Measurements from ENCODE around the gene WDCP.

DNA sequence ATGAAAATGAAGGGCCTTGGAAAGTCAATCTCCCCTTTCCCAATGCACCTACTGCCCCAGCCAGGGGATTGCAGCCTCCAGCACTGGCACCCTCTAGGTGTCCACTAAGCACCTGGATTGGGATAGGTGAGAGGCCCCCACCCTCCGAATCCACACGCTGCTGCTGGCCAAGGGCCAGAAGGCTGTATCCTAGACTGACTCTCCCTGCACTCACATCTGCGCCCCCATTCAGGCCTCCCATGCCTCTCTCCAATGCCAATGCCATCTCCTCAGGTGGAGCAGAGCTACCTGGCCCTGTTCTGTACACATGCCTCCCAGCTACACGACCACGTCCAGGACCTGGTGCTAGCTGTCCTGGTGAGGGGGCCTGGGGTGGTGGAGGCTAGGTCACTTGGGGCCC, 27.5 kb downstream of the WDCP start:
- TF ChIP-seq, protein P1, sequence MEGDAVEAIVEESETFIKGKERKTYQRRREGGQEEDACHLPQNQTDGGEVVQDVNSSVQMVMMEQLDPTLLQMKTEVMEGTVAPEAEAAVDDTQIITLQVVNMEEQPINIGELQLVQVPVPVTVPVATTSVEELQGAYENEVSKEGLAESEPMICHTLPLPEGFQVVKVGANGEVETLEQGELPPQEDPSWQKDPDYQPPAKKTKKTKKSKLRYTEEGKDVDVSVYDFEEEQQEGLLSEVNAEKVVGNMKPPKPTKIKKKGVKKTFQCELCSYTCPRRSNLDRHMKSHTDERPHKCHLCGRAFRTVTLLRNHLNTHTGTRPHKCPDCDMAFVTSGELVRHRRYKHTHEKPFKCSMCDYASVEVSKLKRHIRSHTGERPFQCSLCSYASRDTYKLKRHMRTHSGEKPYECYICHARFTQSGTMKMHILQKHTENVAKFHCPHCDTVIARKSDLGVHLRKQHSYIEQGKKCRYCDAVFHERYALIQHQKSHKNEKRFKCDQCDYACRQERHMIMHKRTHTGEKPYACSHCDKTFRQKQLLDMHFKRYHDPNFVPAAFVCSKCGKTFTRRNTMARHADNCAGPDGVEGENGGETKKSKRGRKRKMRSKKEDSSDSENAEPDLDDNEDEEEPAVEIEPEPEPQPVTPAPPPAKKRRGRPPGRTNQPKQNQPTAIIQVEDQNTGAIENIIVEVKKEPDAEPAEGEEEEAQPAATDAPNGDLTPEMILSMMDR (IDR thresholded peaks at IDR 0.05; ENCODE audit: poor library complexity, severe bottlenecking): no peak
- TF ChIP-seq RAD21 (conservative IDR thresholded peaks at IDR 0.05) (no peak), EZH2 (IDR thresholded peaks at IDR 0.05; ENCODE audit: borderline replicate concordance, insufficient read depth, low read length, poor library complexity, severe bottlenecking) (no peak), POLR2AphosphoS5 (IDR thresholded peaks at IDR 0.05) (no peak), EP300 (conservative IDR thresholded peaks at IDR 0.05; ENCODE audit: poor library complexity, severe bottlenecking) (no peak), TAF1 (IDR thresholded peaks at IDR 0.05; ENCODE audit: low read depth) (no peak)
- TF ChIP-seq, protein P2, sequence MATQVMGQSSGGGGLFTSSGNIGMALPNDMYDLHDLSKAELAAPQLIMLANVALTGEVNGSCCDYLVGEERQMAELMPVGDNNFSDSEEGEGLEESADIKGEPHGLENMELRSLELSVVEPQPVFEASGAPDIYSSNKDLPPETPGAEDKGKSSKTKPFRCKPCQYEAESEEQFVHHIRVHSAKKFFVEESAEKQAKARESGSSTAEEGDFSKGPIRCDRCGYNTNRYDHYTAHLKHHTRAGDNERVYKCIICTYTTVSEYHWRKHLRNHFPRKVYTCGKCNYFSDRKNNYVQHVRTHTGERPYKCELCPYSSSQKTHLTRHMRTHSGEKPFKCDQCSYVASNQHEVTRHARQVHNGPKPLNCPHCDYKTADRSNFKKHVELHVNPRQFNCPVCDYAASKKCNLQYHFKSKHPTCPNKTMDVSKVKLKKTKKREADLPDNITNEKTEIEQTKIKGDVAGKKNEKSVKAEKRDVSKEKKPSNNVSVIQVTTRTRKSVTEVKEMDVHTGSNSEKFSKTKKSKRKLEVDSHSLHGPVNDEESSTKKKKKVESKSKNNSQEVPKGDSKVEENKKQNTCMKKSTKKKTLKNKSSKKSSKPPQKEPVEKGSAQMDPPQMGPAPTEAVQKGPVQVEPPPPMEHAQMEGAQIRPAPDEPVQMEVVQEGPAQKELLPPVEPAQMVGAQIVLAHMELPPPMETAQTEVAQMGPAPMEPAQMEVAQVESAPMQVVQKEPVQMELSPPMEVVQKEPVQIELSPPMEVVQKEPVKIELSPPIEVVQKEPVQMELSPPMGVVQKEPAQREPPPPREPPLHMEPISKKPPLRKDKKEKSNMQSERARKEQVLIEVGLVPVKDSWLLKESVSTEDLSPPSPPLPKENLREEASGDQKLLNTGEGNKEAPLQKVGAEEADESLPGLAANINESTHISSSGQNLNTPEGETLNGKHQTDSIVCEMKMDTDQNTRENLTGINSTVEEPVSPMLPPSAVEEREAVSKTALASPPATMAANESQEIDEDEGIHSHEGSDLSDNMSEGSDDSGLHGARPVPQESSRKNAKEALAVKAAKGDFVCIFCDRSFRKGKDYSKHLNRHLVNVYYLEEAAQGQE (IDR thresholded peaks at IDR 0.05; ENCODE audit: borderline replicate concordance): no peak
